GM20000 (cell line): ENCODE measurements around the gene ZNF300.
"Not testable (repeated sequence)": the region's sequence is repeated elsewhere in the genome, so short reads cannot be mapped to it uniquely, and the experiment has no call there.

Experiments
- DNase-seq: peaks from one replicate; pipeline ENCODE4 v3.0.0; 2012; ENCODE audit warnings: low spot score
- TF ChIP-seq, protein P1 (sequence below): IDR thresholded peaks from 2 replicates; pipeline ENCODE4 v1.5.1; 2012; ENCODE audit warnings: mild to moderate bottlenecking, control low read depth; ENCODE audit errors: extremely low read depth, missing control alignments

Gene ZNF300

DNA sequence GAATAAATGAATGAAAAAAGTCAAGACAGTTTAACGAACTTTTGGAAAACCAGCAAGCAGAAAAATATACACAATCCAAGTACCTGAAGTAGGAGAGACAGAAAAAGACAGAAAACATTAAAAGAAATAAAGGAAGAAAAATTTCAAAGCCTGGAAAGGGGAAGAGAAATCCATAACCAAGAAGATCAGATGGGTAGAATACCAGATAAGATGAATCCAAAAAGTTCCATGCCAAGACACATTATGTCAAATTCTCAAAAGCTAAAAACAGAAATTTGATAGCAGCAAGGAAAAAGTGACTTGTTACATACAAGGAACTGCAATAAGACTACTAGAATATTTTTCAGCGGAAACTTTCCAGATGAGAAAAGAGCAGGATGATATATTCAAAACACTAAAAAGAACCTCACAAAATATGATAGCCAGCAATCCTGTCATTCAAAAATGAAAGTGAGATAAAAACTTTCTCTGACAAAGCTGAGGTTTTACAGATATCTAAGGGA lies 7.6 kb upstream of the ZNF300 start:
- TF ChIP-seq, protein P1, sequence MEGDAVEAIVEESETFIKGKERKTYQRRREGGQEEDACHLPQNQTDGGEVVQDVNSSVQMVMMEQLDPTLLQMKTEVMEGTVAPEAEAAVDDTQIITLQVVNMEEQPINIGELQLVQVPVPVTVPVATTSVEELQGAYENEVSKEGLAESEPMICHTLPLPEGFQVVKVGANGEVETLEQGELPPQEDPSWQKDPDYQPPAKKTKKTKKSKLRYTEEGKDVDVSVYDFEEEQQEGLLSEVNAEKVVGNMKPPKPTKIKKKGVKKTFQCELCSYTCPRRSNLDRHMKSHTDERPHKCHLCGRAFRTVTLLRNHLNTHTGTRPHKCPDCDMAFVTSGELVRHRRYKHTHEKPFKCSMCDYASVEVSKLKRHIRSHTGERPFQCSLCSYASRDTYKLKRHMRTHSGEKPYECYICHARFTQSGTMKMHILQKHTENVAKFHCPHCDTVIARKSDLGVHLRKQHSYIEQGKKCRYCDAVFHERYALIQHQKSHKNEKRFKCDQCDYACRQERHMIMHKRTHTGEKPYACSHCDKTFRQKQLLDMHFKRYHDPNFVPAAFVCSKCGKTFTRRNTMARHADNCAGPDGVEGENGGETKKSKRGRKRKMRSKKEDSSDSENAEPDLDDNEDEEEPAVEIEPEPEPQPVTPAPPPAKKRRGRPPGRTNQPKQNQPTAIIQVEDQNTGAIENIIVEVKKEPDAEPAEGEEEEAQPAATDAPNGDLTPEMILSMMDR: no peak

DNA sequence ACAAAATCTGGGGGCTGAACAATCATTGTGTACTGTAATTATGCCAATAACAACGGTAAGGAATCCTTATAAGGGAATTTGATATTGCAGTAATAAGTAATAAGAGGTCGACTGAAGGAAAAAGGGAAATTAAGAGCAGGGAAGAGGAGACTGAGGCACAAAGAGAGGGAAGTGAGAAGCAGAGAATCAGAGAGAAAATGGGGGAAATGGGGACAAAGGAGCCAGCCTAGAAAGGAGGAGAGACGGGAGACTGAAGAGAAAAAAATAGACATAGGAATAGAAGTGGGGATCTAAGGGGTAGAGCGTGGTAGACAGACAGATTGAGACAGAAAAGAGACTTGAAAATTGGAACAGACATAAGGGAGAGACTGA lies 518 bp upstream of the ZNF300 start:
- no peak for DNase-seq
- TF ChIP-seq, protein P1: no peak

More for the DNA sequence above, 7.6 kb upstream of the ZNF300 start:
- DNase-seq: no peak

DNA sequence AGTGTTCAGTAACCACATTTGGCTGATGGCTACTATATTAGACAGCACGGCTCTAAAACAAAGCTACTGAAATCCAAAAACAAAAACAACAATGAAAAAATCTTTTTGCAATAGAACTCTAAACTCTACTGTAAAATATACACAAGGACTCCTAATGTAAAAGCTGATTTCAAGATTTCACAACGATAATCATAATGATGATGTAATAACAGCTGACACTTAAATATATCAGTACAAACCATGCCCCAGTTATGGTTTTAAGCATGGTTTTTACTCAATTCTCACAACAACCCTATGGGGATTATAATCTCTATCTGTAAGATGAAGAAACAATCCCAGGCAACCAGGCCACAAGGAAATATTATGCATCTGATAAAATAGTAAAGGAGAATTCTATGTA lies 3.3 kb downstream of the ZNF300 start:
- DNase-seq: no peak
- TF ChIP-seq, protein P1: no peak

DNA sequence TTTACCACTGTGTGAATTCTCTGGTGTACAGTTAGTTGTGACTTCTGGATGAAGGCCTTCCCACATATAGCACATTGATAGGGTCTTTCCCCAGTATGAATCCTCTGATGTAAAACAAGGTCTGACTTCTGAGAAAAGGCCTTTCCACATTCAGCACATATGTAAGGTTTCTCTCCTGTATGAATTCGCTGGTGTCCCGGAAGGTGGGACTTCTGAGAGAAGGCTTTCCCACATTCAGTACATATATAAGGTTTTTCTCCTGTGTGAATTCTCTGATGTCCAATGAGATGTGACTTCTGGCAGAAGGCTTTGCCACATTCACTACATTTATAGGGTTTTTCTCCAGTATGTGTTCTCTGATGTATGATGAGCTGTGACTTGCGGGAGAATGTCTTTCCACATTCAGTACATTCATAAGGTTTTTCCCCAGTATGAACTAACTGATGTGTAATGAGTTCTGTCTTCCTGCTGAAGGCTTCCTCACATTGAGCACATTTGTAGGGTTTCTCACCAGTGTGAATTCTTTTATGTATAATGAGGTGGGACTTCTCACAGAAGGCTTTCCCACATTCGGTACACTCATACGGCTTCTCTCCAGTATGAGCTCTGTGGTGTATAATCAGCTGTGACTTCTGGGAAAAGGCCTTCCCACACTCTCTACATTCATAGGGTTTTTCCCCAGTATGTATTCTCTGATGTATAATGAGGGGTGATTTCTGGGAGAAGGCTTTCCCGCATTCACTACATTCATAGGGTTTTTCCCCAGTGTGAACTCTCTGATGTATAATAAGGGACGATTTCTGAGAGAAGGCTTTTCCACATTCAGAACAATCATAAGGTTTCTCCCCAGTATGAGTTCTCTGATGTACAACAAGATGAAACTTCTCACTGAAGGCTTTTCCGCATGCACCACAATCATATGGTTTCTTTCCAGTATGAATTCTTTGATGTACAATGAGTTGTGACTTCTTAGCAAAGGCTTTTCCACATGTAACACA lies 9.1 kb downstream of the ZNF300 start:
- TF ChIP-seq, protein P1: no peak
- DNase-seq: no peak

DNA sequence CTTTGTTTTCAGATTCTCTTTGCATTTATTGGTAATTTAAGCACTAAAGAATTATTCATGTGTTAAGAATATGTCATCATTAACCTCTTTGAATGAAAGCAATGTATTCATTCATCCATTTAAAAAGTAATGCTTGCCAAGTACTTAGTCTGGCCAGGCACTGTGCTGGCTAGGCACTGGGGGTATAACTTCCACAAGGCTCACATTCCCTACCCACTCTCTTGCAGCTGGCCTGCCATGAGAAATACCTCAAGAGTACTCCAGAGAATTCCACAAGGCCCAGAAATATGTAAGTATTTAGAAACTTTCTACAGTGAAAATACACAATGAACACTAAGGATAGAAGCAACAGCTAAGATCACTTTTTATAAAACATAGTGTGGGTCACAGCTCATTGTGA lies 25.4 kb downstream of the ZNF300 start:
- no peak for DNase-seq
- TF ChIP-seq, protein P1: no peak

DNA sequence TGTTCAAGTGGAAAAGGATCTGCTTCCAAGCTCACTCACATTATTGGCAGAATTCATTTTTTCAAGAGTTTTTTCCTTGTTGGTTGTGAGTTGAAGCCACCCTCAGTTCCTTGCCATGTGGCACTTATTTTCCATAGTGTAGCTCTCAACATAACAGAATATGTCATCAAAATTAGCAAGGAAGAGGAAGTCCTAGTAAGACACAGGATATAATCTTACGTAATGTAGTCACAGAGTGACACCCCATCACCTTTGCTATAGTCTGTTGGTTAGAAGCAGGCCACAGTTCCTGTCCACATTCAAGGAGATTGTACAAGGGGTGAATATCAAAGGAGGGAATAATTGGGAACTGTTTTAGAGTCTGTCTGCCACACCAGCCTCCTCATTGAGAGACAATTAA lies 42.7 kb downstream of the ZNF300 start:
- no peak for DNase-seq
- TF ChIP-seq, protein P1: no peak

DNA sequence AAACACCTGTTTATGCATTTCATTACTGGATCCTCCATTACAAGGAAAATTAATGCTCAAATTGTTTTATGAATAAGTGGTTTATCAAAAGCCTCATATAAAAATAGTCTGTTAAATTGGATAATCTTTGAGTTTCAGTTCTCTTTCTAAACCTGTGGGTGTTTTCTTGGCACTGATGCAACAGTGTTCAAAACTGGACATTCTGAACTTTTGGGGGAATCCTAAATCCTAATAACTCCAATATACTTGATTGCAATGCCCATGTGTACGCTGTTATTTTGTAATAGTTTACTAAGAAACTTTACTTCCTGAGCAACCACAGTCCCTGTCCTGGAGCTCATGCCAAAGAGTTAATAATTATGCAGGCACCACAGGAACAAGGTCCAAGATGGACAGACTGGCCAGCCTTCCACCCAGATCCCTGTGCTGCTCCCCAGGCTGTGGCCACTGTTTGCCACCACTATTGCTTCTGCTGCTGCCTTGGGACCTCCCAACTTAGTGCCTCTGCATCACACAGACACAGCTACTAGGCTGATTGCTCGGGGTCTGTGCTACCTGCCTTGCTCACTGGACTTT lies 44.4 kb downstream of the ZNF300 start:
- TF ChIP-seq, protein P1: no peak
- no peak for DNase-seq

DNA sequence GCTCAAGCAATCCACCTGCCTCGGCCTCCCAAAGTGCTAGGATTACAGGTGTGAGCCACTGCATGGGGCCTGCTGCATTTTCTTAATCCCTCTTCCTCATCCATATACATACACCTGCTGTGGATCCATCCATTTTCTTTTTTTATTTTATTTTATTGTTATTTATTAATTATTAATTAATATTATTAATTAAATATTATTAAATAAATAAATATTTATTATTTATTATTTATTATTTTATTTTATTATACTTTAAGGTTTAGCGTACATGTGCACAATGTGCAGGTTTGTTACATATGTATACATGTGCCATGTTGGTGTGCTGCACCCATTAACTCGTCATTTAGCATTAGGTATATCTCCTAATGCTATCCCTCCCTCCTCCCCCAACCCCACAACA lies 48.1 kb downstream of the ZNF300 start:
- not testable (repeated sequence) for DNase-seq
